GM19452 (cell line): ENCODE measurements around the gene EFNA3.
"Not testable (repeated sequence)": the region's sequence is repeated elsewhere in the genome, so short reads cannot be mapped to it uniquely, and the experiment has no call there.

ENCODE experiments used
- ATAC-seq: cut with Tn5 transposase; IDR thresholded peaks from one replicate; pipeline ENCODE4 v1.9.1; 2021; ENCODE audit not compliant: unreplicated experiment

The EFNA3 gene

GRCh38 chr1:155108296-155108695 is 29.7 kb downstream of the EFNA3 start:
- no peak for ATAC-seq

GRCh38 chr1:155110381-155110780 is 31.7 kb downstream of the EFNA3 start:
- ATAC-seq: no peak

GRCh38 chr1:155110826-155111225 is 32.2 kb downstream of the EFNA3 start:
- ATAC-seq: no peak

- ATAC-seq: no peak
Observed at GRCh38 chr1:155113450-155113980, 34.9 kb downstream of the EFNA3 start.

- no peak for ATAC-seq
Observed at GRCh38 chr1:155116113-155116764, 37.6 kb downstream of the EFNA3 start.

GRCh38 chr1:155117610-155118009 is 39.0 kb downstream of the EFNA3 start:
- ATAC-seq: no peak

GRCh38 chr1:155118090-155118489 is 39.5 kb downstream of the EFNA3 start:
- ATAC-seq: not testable (repeated sequence)

- ATAC-seq: no peak
Observed at GRCh38 chr1:155120253-155120652, 41.6 kb downstream of the EFNA3 start.

- ATAC-seq: no peak
Observed at GRCh38 chr1:155121249-155121648, 42.6 kb downstream of the EFNA3 start.

- no peak for ATAC-seq
Observed at GRCh38 chr1:155122308-155122707, 43.7 kb downstream of the EFNA3 start.

GRCh38 chr1:155123801-155124200 is 45.2 kb downstream of the EFNA3 start:
- ATAC-seq: no peak

GRCh38 chr1:155124503-155125463 is 46.1 kb downstream of the EFNA3 start:
- no peak for ATAC-seq

- ATAC-seq: no peak
Observed at GRCh38 chr1:155125511-155125945, 46.9 kb downstream of the EFNA3 start.

- ATAC-seq: no peak
Observed at GRCh38 chr1:155125946-155126555, 47.4 kb downstream of the EFNA3 start.

- ATAC-seq: no peak
Observed at GRCh38 chr1:155126556-155127104, 48.0 kb downstream of the EFNA3 start.

GRCh38 chr1:155127105-155127966 is 48.7 kb downstream of the EFNA3 start, which contains the start of gene EFNA1:
Gene EFNA1, plus strand, starts transcription at chr1:155127876. Its CDS starts 102 bp downstream, at chr1:155127978.
- no peak for ATAC-seq

GRCh38 chr1:155127967-155128754 is 49.5 kb downstream of the EFNA3 start:
- ATAC-seq: no peak

- no peak for ATAC-seq
Observed at GRCh38 chr1:155128755-155129473, 50.3 kb downstream of the EFNA3 start.
